ENCODE data around the gene VCX3A. TPM values are rescaled to one million over a fixed set of nuclear protein-coding genes. Genes with fewer than 3 reads are reported as not detected.

The VCX3A gene
- total and polyA plus RNA-seq, 3 donors from 2014 or later, result 29.5 to 110 (median 77.3) TPM

DNA sequence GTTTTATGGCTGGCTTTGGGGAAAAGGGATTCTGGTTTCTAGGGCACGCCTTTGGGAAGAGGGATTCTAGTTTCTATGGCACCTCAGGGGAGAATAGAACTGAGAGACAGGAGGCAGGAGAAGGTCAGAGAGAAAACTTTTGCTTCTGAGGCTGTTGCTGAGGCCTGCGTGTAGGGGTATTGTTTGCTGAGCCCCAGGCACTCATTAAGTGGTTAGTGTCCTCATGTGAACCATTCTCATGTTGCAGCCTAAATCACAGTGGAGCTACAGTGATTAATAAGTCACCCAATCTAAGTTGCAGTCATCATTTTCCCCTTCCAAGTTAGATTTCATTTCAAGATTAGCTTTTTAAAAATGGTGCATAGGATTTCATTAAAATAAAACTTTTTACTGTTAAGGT lies 29.0 kb downstream of the VCX3A start:
- intact Hi-C loops (cut with DNase I; ENCODE audit: low total_unique reads), result no loop called here
- WGBS, 2 donors, result 41 to 59% methylated on average over 2 of the region's 2 CpGs
- TF ChIP-seq, protein P1, sequence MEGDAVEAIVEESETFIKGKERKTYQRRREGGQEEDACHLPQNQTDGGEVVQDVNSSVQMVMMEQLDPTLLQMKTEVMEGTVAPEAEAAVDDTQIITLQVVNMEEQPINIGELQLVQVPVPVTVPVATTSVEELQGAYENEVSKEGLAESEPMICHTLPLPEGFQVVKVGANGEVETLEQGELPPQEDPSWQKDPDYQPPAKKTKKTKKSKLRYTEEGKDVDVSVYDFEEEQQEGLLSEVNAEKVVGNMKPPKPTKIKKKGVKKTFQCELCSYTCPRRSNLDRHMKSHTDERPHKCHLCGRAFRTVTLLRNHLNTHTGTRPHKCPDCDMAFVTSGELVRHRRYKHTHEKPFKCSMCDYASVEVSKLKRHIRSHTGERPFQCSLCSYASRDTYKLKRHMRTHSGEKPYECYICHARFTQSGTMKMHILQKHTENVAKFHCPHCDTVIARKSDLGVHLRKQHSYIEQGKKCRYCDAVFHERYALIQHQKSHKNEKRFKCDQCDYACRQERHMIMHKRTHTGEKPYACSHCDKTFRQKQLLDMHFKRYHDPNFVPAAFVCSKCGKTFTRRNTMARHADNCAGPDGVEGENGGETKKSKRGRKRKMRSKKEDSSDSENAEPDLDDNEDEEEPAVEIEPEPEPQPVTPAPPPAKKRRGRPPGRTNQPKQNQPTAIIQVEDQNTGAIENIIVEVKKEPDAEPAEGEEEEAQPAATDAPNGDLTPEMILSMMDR (IDR thresholded peaks at IDR 0.05), result no peak
- TF ChIP-seq POLR2A (IDR thresholded peaks at IDR 0.05), result no peak
- no peak for DNase-seq
- Histone ChIP-seq H3K9me3 (no peaks in the 10 kb centered on the region), H3K36me3 (ENCODE audit: low read depth, missing control alignments) (no peaks in the 10 kb centered on the region), H3K27ac (no peak overlapping the region), H3K27me3 (no peaks in the 10 kb centered on the region), H3K4me3 (no peak overlapping the region), H3K4me1 (no peaks in the 10 kb centered on the region)

DNA sequence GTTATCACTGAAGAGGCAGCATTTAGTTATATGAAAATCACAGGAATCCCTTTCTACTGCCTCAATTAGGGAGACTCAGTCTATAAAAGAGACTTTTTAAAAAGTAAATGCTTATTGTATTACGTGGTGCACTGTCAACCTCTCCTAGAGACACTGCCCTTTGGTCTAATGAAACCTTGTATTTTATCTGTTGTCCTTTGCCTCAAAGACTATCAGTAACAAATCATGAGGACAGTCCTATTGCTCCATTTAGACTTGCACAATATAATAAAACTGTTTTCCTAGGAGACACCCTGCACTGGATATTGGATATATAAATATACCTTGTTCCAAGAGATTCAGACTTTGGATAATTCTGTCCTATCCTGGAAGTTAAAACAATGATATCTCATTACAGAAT lies 34.2 kb downstream of the VCX3A start:
- 67 to 68% methylated on average over 1 of the region's 1 CpG for WGBS, 2 donors
- H3K27me3 ChIP-seq, result no peaks in the 10 kb centered on the region
- no peaks in the 10 kb centered on the region for H3K9me3 ChIP-seq
- no peaks in the 10 kb centered on the region for H3K4me1 ChIP-seq
- H3K27ac ChIP-seq, result no peak overlapping the region
- no peak for DNase-seq
- H3K36me3 ChIP-seq (ENCODE audit: low read depth, missing control alignments), result no peaks in the 10 kb centered on the region
- H3K4me3 ChIP-seq, result no peak overlapping the region
- TF ChIP-seq, protein P1 (IDR thresholded peaks at IDR 0.05), result no peak
- no peak for TF ChIP-seq POLR2A (IDR thresholded peaks at IDR 0.05)
- intact Hi-C loops (cut with DNase I; ENCODE audit: low total_unique reads), result no loop called here

DNA sequence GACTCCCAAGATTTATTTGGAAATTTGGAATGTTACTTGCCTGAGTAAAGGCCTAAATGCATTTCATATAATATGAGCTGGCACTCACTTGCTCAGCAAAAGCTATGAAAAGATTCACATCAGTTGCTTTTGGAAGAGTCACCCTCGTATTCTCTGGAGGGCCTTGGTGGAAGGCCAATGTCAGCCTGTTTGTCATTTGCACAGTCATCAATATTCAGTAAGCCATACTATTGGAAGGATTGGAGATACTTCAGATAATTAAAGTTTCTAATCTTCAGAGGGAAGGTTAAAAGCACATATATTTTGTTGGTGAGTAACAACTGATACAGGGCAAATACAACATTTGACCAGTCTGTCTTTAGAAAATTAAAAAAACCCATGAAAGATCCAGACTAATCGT lies 36.6 kb downstream of the VCX3A start:
- TF ChIP-seq, protein P1 (IDR thresholded peaks at IDR 0.05), result no peak
- TF ChIP-seq POLR2A (IDR thresholded peaks at IDR 0.05), result no peak
- H3K27me3 ChIP-seq, result no peaks in the 10 kb centered on the region
- H3K4me1 ChIP-seq, result no peaks in the 10 kb centered on the region
- H3K9me3 ChIP-seq, result no peaks in the 10 kb centered on the region
- DNase-seq, result no peak
- H3K4me3 ChIP-seq, result no peak overlapping the region
- 81 to 85% methylated on average over 2 of the region's 2 CpGs for WGBS, 2 donors
- intact Hi-C loops (cut with DNase I; ENCODE audit: low total_unique reads), result no loop called here
- H3K27ac ChIP-seq, result no peak overlapping the region
- no peaks in the 10 kb centered on the region for H3K36me3 ChIP-seq (ENCODE audit: low read depth, missing control alignments)

Measured in testis (tissue), 3 donors.